ENCODE data around the gene LIF.
"Not testable (repeated sequence)": the region's sequence is repeated elsewhere in the genome, so short reads cannot be mapped to it uniquely, and the experiment has no call there.

Gene LIF

DNA sequence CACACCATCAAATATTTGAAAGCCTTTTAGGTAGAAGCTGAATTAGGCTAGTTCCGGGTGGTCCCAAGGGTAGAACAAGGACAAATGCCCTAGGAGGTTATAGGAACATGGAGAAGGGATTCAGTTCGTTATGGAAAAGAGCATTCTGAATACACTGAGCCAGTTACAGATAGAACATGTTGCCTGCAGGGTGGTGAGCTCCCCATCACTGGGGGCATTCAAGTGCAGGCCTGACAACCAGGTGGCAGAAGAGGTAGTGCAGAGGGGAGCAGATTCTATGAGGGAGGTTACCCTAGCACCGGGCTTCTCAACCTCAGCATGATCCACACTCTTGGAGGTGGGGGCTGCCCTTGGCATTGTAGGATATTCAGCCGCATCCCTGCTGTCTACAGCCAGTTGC, 24.2 kb downstream of the LIF start:
- no peak overlapping the region for H3K27ac ChIP-seq (ENCODE audit: low read depth, low read length, severe bottlenecking)
- no peak overlapping the region for H3K4me3 ChIP-seq (ENCODE audit: extremely low read depth, insufficient read depth, low read length, poor library complexity, severe bottlenecking)
- H3K4me1 ChIP-seq (ENCODE audit: control insufficient read depth, insufficient read depth, low read length, poor library complexity, severe bottlenecking) = peaks cover 4% of the 10 kb centered on the region
- H3K36me3 ChIP-seq (ENCODE audit: control insufficient read depth, insufficient read depth, low read length) = no peaks in the 10 kb centered on the region
- no peaks in the 10 kb centered on the region for H3K9me3 ChIP-seq (ENCODE audit: control insufficient read depth, low read length)
- WGBS, 2 experiments (ENCODE audit: insufficient coverage in 2 of 2) = 77 to 96% methylated on average over 3 to 4 of the region's 4 CpGs

DNA sequence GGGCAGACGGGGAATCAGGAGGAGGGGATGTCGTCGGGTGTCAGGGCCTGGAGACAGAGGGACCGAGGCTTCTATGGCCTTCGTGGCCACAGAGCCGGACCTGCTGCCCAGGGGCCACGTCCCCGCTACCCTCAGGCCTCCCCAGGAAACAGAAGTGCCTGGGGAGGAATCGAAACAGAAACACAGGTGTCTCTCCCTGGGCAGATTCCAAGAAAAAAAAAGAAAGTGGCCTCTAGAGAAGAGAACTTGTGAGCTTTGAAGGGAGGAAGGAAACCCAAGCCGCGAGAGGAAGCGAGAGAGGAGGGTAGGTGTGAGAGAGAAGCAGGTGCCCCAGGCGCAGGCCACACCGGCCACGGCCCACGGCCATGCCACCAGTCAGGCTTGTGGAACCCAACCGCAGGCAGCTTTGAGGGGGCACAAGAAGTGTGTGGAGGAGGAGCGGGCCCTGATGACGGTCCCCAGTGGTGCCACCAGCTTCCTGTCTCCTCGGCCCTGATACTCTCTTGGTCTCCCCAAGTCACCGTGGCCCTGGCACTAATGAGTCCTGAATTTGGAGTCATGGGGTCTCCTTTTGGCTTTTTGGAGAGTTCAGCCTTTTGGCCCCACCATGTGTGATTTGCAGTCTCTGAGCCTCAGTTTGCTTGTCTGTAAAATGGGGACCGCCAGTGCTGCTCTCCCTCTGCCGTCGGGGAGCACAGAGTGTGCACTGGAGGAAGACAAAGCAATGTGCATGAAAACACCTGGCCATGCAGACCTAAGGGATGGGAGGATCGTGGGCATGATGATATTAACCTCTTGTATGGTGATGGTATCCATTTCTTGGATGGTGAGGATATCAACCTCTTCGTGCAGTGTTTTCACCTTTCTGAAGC, 25.2 kb downstream of the LIF start:
- WGBS, 2 experiments (ENCODE audit: insufficient coverage in 2 of 2) = 93% methylated on average over 23 to 25 of the region's 26 CpGs
- Histone ChIP-seq H3K9me3 (ENCODE audit: control insufficient read depth, low read length) (no peaks in the 10 kb centered on the region), H3K27ac (ENCODE audit: low read depth, low read length, severe bottlenecking) (no peak overlapping the region), H3K4me1 (ENCODE audit: control insufficient read depth, insufficient read depth, low read length, poor library complexity, severe bottlenecking) (peaks cover 4% of the 10 kb centered on the region), H3K36me3 (ENCODE audit: control insufficient read depth, insufficient read depth, low read length) (no peaks in the 10 kb centered on the region), H3K4me3 (ENCODE audit: extremely low read depth, insufficient read depth, low read length, poor library complexity, severe bottlenecking) (no peak overlapping the region)

DNA sequence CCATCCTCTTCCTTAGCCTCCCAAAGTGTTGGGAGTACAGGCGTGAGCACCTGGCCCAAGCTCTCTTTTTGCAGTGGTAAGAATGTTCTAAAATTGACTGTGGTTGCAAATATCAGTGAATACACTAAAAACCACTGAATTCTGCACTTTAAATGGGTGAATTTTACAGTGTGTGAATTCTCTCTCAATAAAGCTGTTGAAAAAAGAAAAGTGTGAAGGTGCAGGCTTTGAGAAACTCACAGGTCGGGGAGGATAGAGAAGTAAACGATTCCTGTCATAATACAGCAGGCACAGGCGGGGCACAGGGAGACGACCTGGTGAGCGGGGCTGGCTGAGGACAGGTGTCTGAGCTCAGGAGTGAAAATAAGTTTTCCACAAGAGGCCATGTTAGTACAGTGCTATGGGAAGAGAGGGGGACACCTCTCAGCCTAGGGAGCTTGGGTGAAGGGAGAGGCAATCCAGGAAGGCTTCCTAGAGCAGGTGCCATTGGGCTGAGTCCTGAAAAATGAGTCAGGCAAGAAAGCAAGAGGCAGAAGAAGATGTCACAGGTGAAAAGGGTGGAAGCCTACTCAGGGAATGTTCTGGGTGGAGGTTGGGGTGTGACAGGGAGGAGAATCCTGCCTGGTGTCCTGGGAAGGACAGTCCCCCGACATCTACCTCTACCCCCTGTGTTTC, 26.1 kb downstream of the LIF start:
- Histone ChIP-seq H3K4me1 (ENCODE audit: control insufficient read depth, insufficient read depth, low read length, poor library complexity, severe bottlenecking) (peaks cover 4% of the 10 kb centered on the region), H3K27ac (ENCODE audit: low read depth, low read length, severe bottlenecking) (no peak overlapping the region), H3K9me3 (ENCODE audit: control insufficient read depth, low read length) (no peaks in the 10 kb centered on the region), H3K4me3 (ENCODE audit: extremely low read depth, insufficient read depth, low read length, poor library complexity, severe bottlenecking) (no peak overlapping the region), H3K36me3 (ENCODE audit: control insufficient read depth, insufficient read depth, low read length) (no peaks in the 10 kb centered on the region)
- 93 to 95% methylated on average over 3 to 5 of the region's 7 CpGs for WGBS, 2 experiments (ENCODE audit: insufficient coverage in 2 of 2)

DNA sequence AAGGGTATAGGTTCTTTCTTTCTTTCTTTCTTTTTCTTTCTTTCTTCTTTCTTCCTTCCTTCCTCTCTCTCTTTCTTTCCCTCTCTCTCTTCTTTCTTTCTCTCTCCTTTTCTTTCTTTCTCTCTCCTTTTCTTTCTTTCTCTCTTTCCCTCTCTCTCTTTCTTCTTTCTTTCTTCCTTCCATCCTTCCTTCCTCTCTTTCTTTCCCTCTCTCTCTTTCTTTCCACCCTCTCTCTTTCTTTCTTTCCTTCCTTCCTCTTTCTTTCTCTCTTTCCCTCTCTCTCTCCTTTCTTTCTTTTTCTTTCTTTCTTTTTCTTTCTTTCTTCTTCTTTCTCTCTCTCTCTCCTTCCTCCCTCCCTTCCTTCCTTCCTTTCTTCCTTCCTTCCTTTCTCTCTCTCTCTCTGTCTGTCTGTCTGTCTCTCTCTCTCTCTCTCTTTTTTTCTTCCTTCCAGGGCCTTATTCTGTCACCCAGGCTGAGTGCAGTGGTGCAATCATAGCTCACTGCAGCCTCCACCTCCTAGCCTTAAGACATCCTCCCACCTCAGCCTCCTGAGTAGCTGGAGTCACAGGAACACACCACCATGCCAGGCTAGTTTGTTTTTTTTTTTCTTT, 26.8 kb downstream of the LIF start:
- Histone ChIP-seq H3K9me3 (ENCODE audit: control insufficient read depth, low read length) (no peaks in the 10 kb centered on the region), H3K36me3 (ENCODE audit: control insufficient read depth, insufficient read depth, low read length) (no peaks in the 10 kb centered on the region), H3K4me1 (ENCODE audit: control insufficient read depth, insufficient read depth, low read length, poor library complexity, severe bottlenecking) (peaks cover 4% of the 10 kb centered on the region), H3K4me3 (ENCODE audit: extremely low read depth, insufficient read depth, low read length, poor library complexity, severe bottlenecking) (no peak overlapping the region), H3K27ac (ENCODE audit: low read depth, low read length, severe bottlenecking) (no peak overlapping the region)

DNA sequence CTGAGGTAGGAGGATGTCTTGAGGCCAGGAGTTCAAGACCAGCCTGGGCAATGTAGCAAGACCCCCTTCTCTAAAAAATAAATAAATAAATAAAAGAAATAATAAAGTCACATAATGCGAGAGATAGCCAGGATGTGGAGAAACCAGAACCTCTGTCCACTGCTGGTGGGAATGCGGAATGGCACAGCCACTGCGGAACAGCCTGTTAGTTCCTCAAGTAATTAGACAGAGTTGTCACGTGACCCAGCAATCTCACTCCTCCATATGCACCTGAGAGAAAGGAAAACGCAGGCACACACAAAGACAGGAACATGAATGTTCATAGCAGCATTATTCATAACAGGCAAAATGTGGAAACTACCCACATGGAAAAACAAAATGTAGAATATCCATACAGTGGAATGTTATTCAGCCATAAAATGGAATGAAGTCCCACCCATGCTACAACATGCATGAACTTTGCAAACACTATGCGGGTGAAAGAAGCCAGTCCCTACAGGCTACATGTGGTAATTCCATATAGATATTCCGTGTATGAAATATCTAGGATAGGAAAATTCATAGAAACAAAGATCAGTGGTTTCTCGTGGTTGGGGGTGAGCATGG, 27.4 kb downstream of the LIF start:
- H3K27ac ChIP-seq (ENCODE audit: low read depth, low read length, severe bottlenecking) = no peak overlapping the region
- H3K4me1 ChIP-seq (ENCODE audit: control insufficient read depth, insufficient read depth, low read length, poor library complexity, severe bottlenecking) = peaks cover under 1% of the 10 kb centered on the region
- H3K36me3 ChIP-seq (ENCODE audit: control insufficient read depth, insufficient read depth, low read length) = no peaks in the 10 kb centered on the region
- H3K9me3 ChIP-seq (ENCODE audit: control insufficient read depth, low read length) = no peaks in the 10 kb centered on the region
- 90 to 100% methylated on average over 5 to 6 of the region's 8 CpGs for WGBS, 2 experiments (ENCODE audit: insufficient coverage in 2 of 2)
- H3K4me3 ChIP-seq (ENCODE audit: extremely low read depth, insufficient read depth, low read length, poor library complexity, severe bottlenecking) = no peak overlapping the region

DNA sequence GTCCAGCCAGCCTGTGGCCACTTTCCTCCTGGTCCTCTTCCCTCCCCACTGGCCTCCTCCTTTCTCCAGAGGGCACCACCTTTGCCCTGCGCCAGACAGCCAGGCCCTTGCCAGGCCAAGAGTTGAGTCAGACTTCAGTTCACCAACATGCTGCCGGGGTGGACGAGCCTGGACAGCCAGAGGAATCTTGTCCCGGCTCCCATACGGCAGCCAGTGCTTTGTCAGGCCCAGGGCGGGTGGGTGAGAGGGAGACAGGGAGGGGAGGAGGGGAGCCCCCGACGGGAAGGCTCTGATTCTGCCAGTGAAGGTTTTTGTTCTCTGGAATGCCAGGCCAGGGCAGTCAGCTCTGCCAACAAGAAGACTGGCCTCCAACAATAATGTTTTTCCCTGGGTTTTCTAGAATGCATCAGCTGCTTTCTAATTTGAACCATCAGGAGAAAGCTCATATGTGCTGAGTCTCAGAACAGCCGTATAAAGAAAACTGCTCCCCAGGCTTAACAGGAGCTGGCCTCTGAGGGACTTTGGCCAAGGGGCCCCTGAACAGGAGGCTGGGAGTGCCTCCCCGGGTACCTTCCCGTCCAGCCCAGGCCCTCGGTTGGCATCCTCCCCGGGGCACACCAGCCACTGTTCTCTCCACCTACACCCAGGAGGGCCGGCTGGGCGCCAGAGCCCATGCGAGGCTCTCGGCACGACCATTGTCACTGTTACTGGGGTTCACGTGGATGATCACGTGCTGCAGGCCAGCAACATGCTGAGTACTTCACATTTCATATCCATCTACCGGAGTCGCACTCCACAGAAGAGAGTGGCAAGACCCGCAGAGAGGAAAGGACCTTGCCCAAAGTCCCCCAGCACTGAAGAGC, 28.6 kb downstream of the LIF start:
- Histone ChIP-seq H3K36me3 (ENCODE audit: control insufficient read depth, insufficient read depth, low read length) (no peaks in the 10 kb centered on the region), H3K9me3 (ENCODE audit: control insufficient read depth, low read length) (no peaks in the 10 kb centered on the region), H3K4me3 (ENCODE audit: extremely low read depth, insufficient read depth, low read length, poor library complexity, severe bottlenecking) (no peak overlapping the region), H3K27ac (ENCODE audit: low read depth, low read length, severe bottlenecking) (no peak overlapping the region), H3K4me1 (ENCODE audit: control insufficient read depth, insufficient read depth, low read length, poor library complexity, severe bottlenecking) (no peaks in the 10 kb centered on the region)
- 83 to 90% methylated on average over 17 to 22 of the region's 23 CpGs for WGBS, 2 experiments (ENCODE audit: insufficient coverage in 2 of 2)

DNA sequence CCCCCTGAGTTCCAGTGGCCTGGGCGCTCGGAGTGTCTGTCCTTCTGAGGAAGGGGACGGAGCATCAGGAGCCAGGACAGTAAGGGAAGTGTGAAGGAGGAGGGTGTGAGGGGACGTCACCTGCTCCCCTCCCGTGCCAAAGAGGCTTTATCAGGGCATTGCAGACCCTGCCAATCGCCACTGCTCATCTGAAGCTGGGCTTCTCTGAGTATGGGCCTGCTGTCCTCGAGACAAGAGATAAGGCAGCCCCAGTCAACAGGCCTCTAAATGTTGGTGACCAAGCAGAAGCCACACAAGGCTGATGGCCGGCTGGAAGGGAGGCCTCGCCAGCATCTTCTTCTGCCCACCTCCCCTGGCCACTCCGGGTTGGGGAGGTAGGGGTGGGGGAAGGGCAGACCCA, 29.8 kb downstream of the LIF start:
- no peak overlapping the region for H3K27ac ChIP-seq (ENCODE audit: low read depth, low read length, severe bottlenecking)
- no peaks in the 10 kb centered on the region for H3K36me3 ChIP-seq (ENCODE audit: control insufficient read depth, insufficient read depth, low read length)
- no peak overlapping the region for H3K4me3 ChIP-seq (ENCODE audit: extremely low read depth, insufficient read depth, low read length, poor library complexity, severe bottlenecking)
- 92 to 95% methylated on average over 4 to 7 of the region's 10 CpGs for WGBS, 2 experiments (ENCODE audit: insufficient coverage in 2 of 2)
- H3K4me1 ChIP-seq (ENCODE audit: control insufficient read depth, insufficient read depth, low read length, poor library complexity, severe bottlenecking) = no peaks in the 10 kb centered on the region
- no peaks in the 10 kb centered on the region for H3K9me3 ChIP-seq (ENCODE audit: control insufficient read depth, low read length)

DNA sequence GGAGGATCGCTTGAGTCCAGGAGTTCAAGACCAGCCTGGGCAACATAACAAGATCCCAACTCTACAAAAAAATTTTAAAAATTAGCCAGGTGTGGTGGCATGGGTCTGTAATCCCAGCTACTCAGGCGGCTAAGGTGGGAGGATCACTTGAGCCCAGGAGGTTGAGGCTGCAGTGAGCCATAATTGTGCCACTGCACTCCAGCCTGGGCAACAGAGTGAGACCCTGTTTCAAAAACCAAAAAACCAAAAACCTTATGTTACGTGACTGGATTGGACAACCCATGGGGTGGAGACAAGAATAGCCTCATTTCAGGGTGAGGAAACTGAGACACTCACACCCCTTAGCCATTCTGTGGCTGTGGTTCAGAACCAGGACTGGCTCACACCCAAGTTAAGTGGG, 30.3 kb downstream of the LIF start:
- H3K4me3 ChIP-seq (ENCODE audit: extremely low read depth, insufficient read depth, low read length, poor library complexity, severe bottlenecking); H3K4me1 ChIP-seq (ENCODE audit: control insufficient read depth, insufficient read depth, low read length, poor library complexity, severe bottlenecking); H3K36me3 ChIP-seq (ENCODE audit: control insufficient read depth, insufficient read depth, low read length); H3K27ac ChIP-seq (ENCODE audit: low read depth, low read length, severe bottlenecking); H3K9me3 ChIP-seq (ENCODE audit: control insufficient read depth, low read length): not testable (repeated sequence)
- WGBS, 2 experiments (ENCODE audit: insufficient coverage in 2 of 2) = 88 to 90% methylated on average over 2 of the region's 3 CpGs

DNA sequence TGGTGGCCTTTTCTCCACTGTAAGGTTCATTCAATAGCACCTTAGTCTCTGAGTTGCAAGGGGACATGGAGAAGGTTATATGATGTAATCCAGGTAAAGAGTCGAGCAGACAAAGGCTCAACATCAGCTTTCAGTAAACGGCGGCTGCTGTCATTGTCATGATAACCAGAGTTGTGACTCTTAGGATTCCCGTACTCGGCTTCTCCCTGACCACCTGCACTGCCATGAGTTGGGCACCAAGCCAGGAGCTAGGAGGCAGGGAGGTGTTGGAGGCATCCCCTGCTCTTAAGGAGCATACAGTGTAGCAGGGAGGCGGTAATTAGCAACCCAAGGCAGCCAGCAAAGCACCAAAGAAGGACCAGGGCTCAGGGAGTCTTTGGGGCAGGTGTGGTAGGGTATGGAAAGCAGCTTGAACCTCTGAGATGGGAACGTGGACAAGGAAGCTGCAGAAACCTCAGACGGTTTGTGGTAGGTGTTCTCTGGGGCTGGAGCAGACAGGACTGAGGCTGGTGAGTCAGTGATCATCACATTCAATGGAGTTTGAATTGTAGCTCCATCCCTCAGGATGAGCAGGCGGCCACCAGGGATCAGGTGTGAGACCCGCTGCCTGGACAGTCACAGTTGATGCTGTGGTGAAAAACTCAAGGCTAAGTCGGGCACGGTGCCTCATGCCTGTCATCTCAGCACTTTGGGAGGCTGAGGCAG, 31.7 kb downstream of the LIF start:
- 70 to 77% methylated on average over 11 of the region's 12 CpGs for WGBS, 2 experiments (ENCODE audit: insufficient coverage in 2 of 2)
- Histone ChIP-seq H3K9me3 (ENCODE audit: control insufficient read depth, low read length) (no peaks in the 10 kb centered on the region), H3K4me3 (ENCODE audit: extremely low read depth, insufficient read depth, low read length, poor library complexity, severe bottlenecking) (no peak overlapping the region), H3K4me1 (ENCODE audit: control insufficient read depth, insufficient read depth, low read length, poor library complexity, severe bottlenecking) (peaks cover 15% of the 10 kb centered on the region), H3K27ac (ENCODE audit: low read depth, low read length, severe bottlenecking) (no peak overlapping the region), H3K36me3 (ENCODE audit: control insufficient read depth, insufficient read depth, low read length) (no peaks in the 10 kb centered on the region)
